GM23248 (cell line): ENCODE data around the gene LPP.
A peak's percentile ranks its signal among the peaks of the same experiment; 100 is the strongest.

Experiments
- EZH2 ChIP-seq: fragments of 200-600 bp; sonication (generic); IDR thresholded peaks from 2 replicates; pipeline ENCODE4 v1.6.1; 2018; ENCODE audit warnings: antibody characterized with exemption, mild to moderate bottlenecking; ENCODE audit not compliant: insufficient read depth, poor library complexity, severe bottlenecking
- EZH2phosphoT487 ChIP-seq: fragments of 200-600 bp; sonication (generic); IDR thresholded peaks from 2 replicates; pipeline ENCODE4 v1.6.1; 2018; ENCODE audit warnings: antibody characterized with exemption, moderate library complexity, mild to moderate bottlenecking, low read depth; ENCODE audit not compliant: insufficient read depth

DNA sequence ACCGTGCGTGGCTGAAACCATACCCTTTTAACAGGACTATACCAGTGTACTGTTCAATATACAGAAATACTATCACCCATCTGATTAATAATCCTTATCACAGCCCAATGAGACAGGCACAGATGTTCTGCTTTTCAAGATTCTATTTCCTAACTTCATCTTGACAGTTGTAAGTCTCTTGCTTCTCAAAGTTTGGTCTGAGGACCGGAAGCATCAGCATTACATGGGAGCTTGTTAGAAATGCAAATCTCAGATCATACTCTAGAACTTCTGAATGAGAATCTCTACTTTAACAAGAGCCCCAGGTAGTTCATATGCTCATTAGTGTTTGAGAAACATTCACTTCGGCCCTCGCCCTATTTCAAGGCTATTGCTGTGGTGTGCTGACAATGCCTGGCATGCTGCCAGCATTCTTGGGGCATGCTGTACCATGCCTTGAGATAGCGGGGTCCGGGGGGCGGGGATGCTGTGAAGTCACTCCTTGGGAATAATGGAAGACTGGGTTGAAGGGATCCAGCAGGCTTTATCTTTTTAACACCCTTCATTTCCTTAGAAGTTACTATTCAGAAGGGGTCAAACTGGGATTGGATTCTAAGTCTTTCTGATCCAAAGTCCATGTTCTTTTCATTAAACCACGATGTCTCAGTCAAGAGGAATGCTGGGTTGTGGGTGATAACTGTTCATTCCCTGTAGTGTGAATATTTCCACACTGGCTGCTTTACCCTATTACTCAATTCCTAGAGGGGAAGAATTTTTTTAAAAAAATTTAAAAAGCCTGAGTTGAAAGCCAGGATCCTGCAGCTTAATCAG is 194.7 kb downstream of the LPP start:
- TF ChIP-seq EZH2 (no peak), EZH2phosphoT487 (peak; percentile 97)
